Measurements from ENCODE around the gene RFX4. TPM values are rescaled to one million over a fixed set of nuclear protein-coding genes. Genes with fewer than 3 reads are reported as not detected.
"Not testable (repeated sequence)": the region's sequence is repeated elsewhere in the genome, so short reads cannot be mapped to it uniquely, and the experiment has no call there.

The RFX4 gene
- total and polyA plus RNA-seq, 2 donors from 2014 or later, result not detected

DNA sequence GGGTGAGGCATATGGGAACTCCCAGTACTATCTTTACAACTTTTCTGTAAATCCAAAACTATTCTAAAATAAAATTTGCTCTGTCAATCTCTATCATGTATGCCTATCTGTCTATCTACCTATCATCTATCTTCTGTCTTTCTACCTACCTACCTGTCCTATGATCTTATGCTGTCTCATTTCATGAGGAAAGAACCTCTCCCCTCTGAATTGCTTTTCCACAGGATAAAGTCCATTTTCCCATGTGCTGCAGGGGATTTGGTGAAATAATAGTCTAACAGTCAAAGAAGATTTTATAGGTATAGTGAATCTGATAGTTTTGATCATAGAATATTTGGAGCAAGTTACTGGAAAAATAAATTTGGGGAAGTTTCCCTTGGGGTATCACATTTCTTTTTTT lies 104.9 kb downstream of the RFX4 start:
- Histone ChIP-seq H3K36me3 (ENCODE audit: control insufficient read depth in 2 of 3, insufficient read depth in 3 of 3, low read length in 3 of 3) (no peaks in the 10 kb centered on the region), H3K9ac (ENCODE audit: low read length in 3 of 3) (no peak overlapping the region), H3K4me3 (ENCODE audit: low read length in 3 of 3) (no peak overlapping the region), H3K9me3 (ENCODE audit: control insufficient read depth in 2 of 3, insufficient read depth in 1 of 3, low read length in 3 of 3) (no peaks in the 10 kb centered on the region), H3K4me1 (ENCODE audit: control insufficient read depth in 2 of 3, insufficient read depth in 2 of 3, low read depth in 1 of 3, low read length in 3 of 3) (no peaks in the 10 kb centered on the region), H3K27me3 (ENCODE audit: control insufficient read depth, insufficient read depth, low read length) (no peaks in the 10 kb centered on the region), H3K27ac (ENCODE audit: low read depth in 2 of 2, low read length in 2 of 2) (no peak overlapping the region)
- FAIRE-seq, result no peak
- no peak for DNase-seq
- intact Hi-C loops (cut with DNase I), result no loop called here
- TF ChIP-seq, protein P1, sequence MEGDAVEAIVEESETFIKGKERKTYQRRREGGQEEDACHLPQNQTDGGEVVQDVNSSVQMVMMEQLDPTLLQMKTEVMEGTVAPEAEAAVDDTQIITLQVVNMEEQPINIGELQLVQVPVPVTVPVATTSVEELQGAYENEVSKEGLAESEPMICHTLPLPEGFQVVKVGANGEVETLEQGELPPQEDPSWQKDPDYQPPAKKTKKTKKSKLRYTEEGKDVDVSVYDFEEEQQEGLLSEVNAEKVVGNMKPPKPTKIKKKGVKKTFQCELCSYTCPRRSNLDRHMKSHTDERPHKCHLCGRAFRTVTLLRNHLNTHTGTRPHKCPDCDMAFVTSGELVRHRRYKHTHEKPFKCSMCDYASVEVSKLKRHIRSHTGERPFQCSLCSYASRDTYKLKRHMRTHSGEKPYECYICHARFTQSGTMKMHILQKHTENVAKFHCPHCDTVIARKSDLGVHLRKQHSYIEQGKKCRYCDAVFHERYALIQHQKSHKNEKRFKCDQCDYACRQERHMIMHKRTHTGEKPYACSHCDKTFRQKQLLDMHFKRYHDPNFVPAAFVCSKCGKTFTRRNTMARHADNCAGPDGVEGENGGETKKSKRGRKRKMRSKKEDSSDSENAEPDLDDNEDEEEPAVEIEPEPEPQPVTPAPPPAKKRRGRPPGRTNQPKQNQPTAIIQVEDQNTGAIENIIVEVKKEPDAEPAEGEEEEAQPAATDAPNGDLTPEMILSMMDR (IDR thresholded peaks at IDR 0.05; ENCODE audit: borderline replicate concordance, extremely low read depth, insufficient read depth), result no peak

DNA sequence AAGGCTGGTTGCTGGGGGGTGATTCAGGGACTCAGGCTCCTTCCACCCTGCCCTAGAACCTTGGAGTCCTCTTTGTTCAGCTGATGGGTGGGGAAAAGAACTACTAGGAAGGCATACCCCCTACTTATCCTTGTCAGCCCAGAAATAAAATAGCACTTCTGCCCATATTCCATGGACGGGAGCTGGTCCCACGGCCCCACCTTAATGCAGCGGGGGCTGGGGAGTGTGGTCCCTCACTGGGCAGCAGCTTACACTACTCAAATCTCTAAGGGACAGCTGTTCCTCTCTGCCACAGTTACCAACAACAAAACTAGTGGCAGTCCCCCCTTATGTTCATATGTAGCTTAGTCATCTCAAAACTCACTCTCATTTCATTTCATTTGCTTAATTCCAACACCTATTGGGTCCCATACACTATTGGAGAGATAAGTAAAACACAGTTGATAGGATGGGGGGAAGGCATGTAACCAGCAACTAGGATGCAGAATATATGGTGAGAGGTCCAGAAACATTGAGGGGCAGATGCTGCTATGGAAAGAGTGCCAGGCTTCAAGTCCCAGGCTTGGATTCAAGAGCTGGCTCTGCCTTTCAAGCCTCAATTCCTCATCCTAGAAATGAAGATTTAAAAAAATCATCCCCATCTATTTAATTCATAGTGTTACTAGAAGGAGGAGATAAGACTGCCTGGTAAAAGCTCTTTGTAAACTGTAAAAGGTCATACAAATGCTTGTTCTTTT lies 107.9 kb downstream of the RFX4 start:
- no peak for DNase-seq
- Histone ChIP-seq H3K4me1 (ENCODE audit: control insufficient read depth in 2 of 3, insufficient read depth in 2 of 3, low read depth in 1 of 3, low read length in 3 of 3) (no peaks in the 10 kb centered on the region), H3K27me3 (ENCODE audit: control insufficient read depth, insufficient read depth, low read length) (no peaks in the 10 kb centered on the region), H3K36me3 (ENCODE audit: control insufficient read depth in 2 of 3, insufficient read depth in 3 of 3, low read length in 3 of 3) (no peaks in the 10 kb centered on the region), H3K4me3 (ENCODE audit: low read length in 3 of 3) (no peak overlapping the region), H3K27ac (ENCODE audit: low read depth in 2 of 2, low read length in 2 of 2) (no peak overlapping the region), H3K9ac (ENCODE audit: low read length in 3 of 3) (no peak overlapping the region), H3K9me3 (ENCODE audit: control insufficient read depth in 2 of 3, insufficient read depth in 1 of 3, low read length in 3 of 3) (no peaks in the 10 kb centered on the region)
- intact Hi-C loops (cut with DNase I), result no loop called here
- TF ChIP-seq, protein P1 (IDR thresholded peaks at IDR 0.05; ENCODE audit: borderline replicate concordance, extremely low read depth, insufficient read depth), result no peak
- FAIRE-seq, result no peak

DNA sequence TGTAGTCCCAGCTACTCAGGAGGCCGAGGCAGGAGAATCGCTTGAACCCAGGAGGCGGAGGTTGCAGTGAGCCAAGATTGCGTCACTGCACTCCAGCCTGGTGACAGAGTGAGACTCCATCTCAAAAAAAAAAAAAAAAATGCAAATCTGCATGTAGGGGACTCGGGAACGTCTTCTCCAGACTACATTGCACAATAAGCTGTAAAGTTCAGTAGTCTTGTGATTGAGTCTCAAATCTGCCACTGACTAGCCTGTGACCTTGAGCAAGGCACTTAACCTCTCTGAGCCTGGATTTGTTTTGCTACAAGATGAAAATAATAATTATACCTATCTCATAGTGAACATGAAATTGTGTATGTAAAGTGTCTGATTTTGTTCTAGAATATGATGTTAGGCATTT lies 109.2 kb downstream of the RFX4 start:
- H3K27me3 ChIP-seq (ENCODE audit: control insufficient read depth, insufficient read depth, low read length); H3K9me3 ChIP-seq (ENCODE audit: control insufficient read depth in 2 of 3, insufficient read depth in 1 of 3, low read length in 3 of 3); H3K4me3 ChIP-seq (ENCODE audit: low read length in 3 of 3); H3K4me1 ChIP-seq (ENCODE audit: control insufficient read depth in 2 of 3, insufficient read depth in 2 of 3, low read depth in 1 of 3, low read length in 3 of 3); H3K27ac ChIP-seq (ENCODE audit: low read depth in 2 of 2, low read length in 2 of 2); H3K9ac ChIP-seq (ENCODE audit: low read length in 3 of 3); intact Hi-C loops (cut with DNase I); DNase-seq; H3K36me3 ChIP-seq (ENCODE audit: control insufficient read depth in 2 of 3, insufficient read depth in 3 of 3, low read length in 3 of 3); FAIRE-seq: not testable (repeated sequence)

DNA sequence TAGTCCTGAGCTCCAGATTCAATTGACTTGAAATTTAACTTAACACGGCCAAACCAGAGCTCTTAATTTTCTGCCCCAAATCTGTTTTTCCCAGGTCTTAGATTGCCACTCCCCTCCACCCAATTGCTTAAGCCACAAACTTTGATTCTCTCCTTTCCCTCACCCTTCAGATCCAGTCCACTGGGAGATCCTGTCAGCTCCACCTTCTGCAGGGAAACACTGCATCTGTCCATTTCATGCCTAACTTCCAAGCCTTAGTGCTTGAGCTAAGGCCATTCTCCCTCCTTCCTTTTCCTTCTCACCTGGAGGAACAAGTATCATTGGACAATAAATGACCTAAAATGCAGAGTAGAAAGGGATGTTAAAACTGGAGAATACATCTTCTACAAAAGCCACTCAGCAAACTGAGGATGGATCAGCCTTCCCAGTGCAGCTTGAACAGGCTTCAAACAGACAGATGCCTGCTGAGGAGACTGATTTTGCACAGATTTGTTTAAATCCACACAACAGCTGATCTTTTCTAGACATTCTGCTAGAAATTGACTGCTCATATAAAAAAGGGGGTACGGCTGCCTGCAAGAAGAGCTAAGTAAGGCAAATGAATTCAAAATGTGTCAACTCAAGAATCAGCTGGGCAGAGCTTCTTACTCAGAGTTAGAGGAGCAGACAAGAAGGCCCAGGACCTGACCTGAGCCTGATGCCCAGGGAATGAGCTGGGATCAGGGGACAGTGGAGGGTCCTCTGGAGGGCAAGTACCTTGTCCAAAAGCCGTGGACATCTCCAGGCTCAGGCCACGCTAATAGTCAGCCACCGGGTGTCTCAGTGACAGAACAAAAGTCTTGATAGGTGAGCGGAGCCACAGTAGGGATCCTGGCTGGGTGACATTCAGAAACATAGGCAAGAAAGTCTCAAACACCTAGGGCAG lies 110.4 kb downstream of the RFX4 start:
- Histone ChIP-seq H3K27me3 (ENCODE audit: control insufficient read depth, insufficient read depth, low read length) (no peaks in the 10 kb centered on the region), H3K4me1 (ENCODE audit: control insufficient read depth in 2 of 3, insufficient read depth in 2 of 3, low read depth in 1 of 3, low read length in 3 of 3) (no peaks in the 10 kb centered on the region), H3K9me3 (ENCODE audit: control insufficient read depth in 2 of 3, insufficient read depth in 1 of 3, low read length in 3 of 3) (no peaks in the 10 kb centered on the region), H3K4me3 (ENCODE audit: low read length in 3 of 3) (no peak overlapping the region), H3K36me3 (ENCODE audit: control insufficient read depth in 2 of 3, insufficient read depth in 3 of 3, low read length in 3 of 3) (no peaks in the 10 kb centered on the region), H3K27ac (ENCODE audit: low read depth in 2 of 2, low read length in 2 of 2) (no peak overlapping the region), H3K9ac (ENCODE audit: low read length in 3 of 3) (no peak overlapping the region)
- intact Hi-C loops (cut with DNase I), result no loop called here
- TF ChIP-seq, protein P1 (IDR thresholded peaks at IDR 0.05; ENCODE audit: borderline replicate concordance, extremely low read depth, insufficient read depth), result no peak
- FAIRE-seq (no peak), DNase-seq (no peak)
